Measurements from ENCODE around the gene EIF2AK2.
A peak's percentile ranks its signal among the peaks of the same experiment; 100 is the strongest.
"Not testable (repeated sequence)": the region's sequence is repeated elsewhere in the genome, so short reads cannot be mapped to it uniquely, and the experiment has no call there.

EIF2AK2 gene

DNA sequence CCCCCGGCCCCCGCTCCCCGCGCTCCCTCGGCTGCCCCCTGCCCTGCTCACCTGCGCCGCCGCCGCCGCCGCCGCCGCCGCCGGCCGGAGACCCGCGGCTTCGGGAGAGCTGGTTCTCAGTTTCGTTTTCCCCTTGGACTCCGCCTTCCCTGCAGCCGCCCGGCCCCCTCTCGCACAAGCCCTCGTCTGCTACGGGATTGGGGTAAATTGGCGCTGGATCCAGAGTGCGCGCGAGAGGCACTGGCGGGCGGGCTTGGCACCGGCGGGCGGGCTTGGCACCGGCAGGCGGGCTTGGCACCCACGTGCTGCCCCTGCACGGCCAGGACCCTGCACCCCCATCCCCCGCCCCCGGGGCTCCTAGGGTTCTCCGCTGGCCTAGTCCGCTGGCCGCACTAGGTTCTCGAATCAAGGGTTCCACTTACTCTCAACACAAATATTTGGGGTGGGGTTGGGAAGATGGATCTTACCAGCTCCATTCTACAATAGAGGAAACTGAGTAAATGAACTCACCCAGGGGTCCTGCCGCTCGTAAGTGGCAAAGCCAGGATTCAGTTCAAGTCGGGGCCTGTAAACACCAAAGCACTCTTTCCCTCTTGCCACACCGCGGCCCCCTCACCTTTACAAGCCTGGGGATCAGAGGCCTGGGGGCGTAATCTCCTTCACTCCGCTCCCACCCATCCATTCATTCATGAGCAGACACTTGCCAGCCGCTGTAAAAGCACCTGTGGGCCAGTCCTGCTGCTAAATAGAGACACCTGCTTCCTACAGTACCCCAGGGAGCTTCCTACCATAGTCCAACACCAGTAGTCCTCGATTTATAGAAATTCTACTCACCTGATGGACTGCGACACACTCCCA, at the start of gene EIF2AK2:
TSS of gene EIF2AK2 (minus strand) at position 124 of the 858 bp plus-strand sequence. CDS start 9,174 bp downstream, outside the sequence.
- DNase-seq: peak; percentile 80 to 83

DNA sequence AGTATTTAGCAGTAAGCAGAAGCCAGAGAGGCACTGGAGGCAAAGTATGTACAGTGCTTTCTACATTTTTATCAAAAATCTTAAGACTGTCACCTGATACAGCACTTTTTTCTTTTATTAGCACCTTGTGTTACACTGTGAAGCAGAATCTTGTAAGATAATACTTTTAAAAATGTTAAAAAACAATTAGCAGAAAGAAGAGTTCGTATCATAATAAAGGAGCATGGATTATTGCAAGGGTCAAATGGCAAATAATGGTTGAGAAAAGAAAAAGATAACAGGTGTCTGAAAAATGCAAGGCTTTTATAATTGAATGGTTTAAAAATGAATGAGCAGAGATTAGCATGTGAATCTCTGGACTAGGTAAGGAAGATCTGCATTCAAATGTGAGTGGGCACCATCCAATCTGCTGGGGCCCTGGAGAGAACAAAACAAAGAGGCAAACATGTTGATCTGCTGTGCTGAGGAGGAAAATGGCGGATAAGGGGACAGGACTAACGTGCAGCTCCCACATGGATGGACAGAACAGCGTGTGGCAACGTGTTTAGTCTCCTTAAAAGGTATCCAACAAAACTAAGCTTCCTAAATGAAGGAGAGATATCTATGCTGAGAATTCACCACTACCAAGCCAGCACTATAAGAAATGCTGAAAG, 49.0 kb upstream of the EIF2AK2 start:
- DNase-seq: no peak

DNA sequence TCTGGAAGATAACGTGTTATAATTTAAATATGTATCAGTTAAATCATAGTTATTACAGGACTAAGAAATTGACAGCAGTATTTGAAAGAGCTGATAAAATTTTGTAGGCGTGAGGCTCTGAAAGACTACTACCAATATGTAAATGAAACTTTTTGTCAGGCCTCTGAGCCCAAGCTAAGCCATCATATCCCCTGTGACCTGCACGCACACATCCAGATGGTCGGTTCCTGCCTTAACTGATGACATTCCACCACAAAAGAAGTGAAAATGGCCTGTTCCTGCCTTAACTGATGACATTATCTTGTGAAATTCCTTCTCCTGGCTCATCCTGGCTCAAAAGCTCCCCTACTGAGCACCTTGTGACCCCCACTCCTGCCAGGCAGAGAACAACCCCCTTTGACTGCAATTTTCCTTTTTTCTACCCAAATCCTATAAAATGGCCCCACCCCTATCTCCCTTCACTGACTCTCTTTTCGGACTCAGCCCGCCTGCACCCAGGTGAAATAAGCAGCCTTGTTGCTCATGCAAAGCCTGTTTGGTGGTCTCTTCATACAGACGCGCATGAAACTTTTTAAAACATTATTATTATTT, 48.4 kb upstream of the EIF2AK2 start:
- not testable (repeated sequence) for DNase-seq

GRCh38 chr2:37203708-37204107, 46.9 kb upstream of the EIF2AK2 start:
- no peak for DNase-seq

- DNase-seq: no peak
Observed at GRCh38 chr2:37201766-37202165, 45.0 kb upstream of the EIF2AK2 start.

- DNase-seq: no peak
Observed at GRCh38 chr2:37201208-37201607, 44.4 kb upstream of the EIF2AK2 start.

DNA sequence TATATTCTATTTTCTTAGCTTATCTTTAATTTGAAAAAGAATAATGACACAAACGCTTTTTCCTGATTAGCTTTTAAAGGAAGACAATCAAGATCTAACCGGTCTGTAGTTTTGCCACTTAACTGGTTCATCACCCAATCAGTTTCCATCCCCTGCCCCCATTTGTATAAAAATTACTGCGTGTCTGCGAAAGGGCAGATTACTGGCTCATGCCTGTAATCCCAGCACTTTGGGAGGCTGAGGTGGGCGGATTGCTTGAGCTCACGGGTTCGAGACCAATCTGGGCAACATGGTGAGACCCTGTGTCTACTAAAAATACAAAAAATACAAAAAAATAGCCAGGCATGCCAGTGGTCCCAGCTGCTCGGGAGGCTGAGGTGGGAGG, 41.9 kb upstream of the EIF2AK2 start:
- DNase-seq: no peak

GRCh38 chr2:37196320-37197195, 39.8 kb upstream of the EIF2AK2 start, which contains the start of gene CEBPZOS:
Gene CEBPZOS, plus strand, starts transcription at chr2:37196496. Its CDS starts 3,209 bp downstream, at chr2:37199705.
- DNase-seq: peak; percentile 61 to 77

DNA sequence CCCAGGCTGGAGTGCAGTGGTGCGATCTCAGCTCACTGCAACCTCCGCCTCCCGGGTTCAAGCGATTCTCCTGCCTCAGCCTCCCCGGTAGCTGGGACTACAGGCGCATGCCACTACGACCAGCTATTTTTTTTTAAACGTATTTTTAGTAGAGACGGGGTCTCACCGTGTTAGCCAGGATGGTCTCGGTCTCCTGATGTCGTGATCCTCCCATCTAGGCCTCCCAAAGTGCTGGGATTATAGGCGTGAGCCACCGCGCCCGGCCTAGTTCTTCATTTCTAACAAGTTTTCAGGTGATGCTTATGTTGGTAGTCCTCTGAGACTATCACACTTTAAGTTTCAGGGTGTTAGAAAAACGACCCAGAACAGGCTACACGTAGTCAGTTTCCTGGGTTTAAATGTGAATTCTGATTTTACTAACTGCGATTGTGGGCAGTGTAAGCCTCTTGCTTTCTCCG, 39.1 kb upstream of the EIF2AK2 start:
- not testable (repeated sequence) for DNase-seq

- no peak for DNase-seq
Observed at GRCh38 chr2:37192551-37192950, 35.8 kb upstream of the EIF2AK2 start.

- DNase-seq: no peak
Observed at GRCh38 chr2:37191747-37192146, 35.0 kb upstream of the EIF2AK2 start.

DNA sequence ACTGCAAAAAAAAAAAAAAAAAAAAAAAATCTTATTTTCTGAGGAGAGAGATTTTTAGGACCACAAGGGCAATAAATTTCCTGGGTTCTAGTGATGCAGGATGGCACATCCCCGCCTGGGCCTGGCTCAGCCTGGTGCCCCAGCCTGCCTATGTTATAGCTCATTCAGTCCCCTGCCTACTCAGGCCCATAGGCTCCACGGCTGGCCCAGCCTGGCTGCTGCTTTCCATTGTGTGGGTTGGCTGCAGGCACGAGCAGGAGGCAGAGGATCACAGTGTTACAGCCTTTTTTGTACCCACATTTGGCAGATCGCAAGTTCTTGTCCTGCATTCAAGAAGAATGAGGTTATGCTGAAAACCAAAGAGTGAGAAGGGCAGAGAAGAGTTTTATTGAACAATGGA, 34.5 kb upstream of the EIF2AK2 start:
- DNase-seq: no peak

DNA sequence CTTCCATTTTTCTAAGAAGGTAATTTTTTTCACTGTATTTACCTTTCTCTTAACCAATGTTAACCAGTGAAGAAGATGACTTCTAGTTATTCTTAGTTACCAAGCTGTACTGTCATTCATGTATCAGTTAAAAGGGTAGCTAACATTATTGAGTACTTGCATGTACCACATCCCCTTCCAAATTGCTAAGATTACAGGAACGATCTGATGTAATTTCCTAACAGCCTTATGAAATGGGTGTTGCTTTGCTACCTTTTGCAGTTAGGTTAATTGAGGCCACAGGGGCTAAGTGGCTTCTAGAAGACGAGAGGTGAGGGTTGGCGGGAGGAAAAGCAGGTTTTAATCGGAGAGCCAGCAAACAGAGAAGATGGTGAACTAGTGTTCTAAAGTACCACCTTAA, 33.5 kb upstream of the EIF2AK2 start:
- DNase-seq: peak; percentile 49 to 64

- peak; percentile 66 to 75 for DNase-seq
Observed at GRCh38 chr2:37189452-37190153, 32.8 kb upstream of the EIF2AK2 start.

DNA sequence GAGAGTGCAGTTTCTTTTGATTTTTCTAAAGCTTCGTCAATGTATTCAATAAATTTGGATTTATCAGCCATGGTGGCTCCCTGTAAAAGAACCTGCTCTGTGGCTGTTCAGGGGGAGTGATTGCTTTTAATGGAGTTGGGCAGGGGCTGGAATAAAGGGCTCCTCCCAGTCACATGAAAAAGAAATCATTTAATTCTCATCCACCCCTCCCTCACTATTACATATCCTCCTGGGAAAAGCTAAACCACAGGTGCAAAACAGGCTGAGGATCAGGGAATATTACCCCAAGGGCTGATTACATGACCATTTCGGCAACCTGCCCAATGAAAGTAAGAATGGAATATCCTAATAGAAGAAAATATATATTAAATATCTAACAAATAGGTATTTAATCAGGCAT, 31.8 kb upstream of the EIF2AK2 start, which contains the start of gene SULT6B1:
TSS of gene SULT6B1 (minus strand) at position 101 of the 400 bp plus-strand sequence. CDS start at position 71, 30 bp downstream.
- DNase-seq: no peak

- DNase-seq: no peak
Observed at GRCh38 chr2:37181726-37182684, 25.2 kb upstream of the EIF2AK2 start.

- no peak for DNase-seq
Observed at GRCh38 chr2:37180640-37181039, 23.9 kb upstream of the EIF2AK2 start.

GRCh38 chr2:37180006-37180639, 23.3 kb upstream of the EIF2AK2 start:
- DNase-seq: no peak

DNA sequence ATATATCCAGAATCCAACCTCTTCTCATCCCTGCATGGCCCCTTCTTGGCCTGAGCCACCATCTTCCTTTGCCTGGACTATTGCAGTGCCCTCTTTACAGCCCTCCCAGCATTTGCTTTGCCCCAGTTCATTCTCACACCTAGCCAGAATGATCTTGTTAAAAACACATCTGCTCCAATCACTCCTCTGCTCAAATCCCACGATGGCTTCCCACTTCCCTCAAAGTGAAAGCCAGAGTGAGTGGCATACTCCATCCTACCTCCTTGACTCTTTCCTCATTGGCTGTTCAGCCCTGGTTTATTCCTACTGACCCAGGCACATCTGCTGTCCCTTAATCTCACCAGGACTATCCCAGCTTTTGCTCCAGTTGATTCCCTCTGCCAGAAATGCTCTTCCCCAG, 17.0 kb upstream of the EIF2AK2 start:
- no peak for DNase-seq

GRCh38 chr2:37171624-37171950, 14.8 kb upstream of the EIF2AK2 start:
- no peak for DNase-seq

Data from AML-193 (cell line).